K562 (cell line): ENCODE data around the gene NTSR1. TPM values are rescaled to one million over a fixed set of nuclear protein-coding genes. Genes with fewer than 3 reads are reported as not detected.

ENCODE experiments used
- ATAC-seq: fragments of 200-7000 bp; cut with Tn5 transposase; 3 replicates; pipeline ENCODE4 v1.9.1; 2020; ENCODE audit warnings: moderate library complexity
- BruUV-seq: library from RNA; stranded (reverse); fragments of 400-500 nt; replicated peaks from 2 replicates; lab custom pipeline; 2021; lab: Mats Ljungman, UMichigan
- CTCF ChIA-PET: fragments of 300-600 bp; formaldehyde crosslinking; extraction: SDS; loops from one replicate; lab custom pipeline; 2021; ENCODE audit warnings: low intra/inter-chr PET ratio; lab: Yijun Ruan, JAX
- POLR2A ChIA-PET: fragments of 300-600, 350-650 bp; sonication (Branson Sonifier 250); formaldehyde crosslinking; extraction: SDS; loops from one replicate; lab custom pipeline; 2021; ENCODE audit warnings: antibody characterized with exemption, inconsistent platforms; lab: Yijun Ruan, JAX
- DNase-seq, 4 experiments: peaks; one replicate each; pipeline versions ENCODE4 v3.0.0 to v3.0.0-alpha.2; 2011 to 2018; ENCODE audit warnings: low spot score in 3 of 4, mixed read lengths in 3 of 4; ENCODE audit errors: extremely low read depth in 1 of 4
- FAIRE-seq: peaks from 2 replicates; lab custom pipeline; 2011; peaks lifted over from hg19 to GRCh38; lab: Jason Lieb, UNC
- H2AFZ ChIP-seq: 2 replicates; pipeline ENCODE4 v1.6.0; 2011; ENCODE audit warnings: low read depth, low read length, control low read depth, inconsistent platforms
- H3K27ac ChIP-seq: fragments of 200-600 bp; 3 replicates; pipeline ENCODE4 v1.8.0; 2011; ENCODE audit warnings: low read depth, mild to moderate bottlenecking, control low read depth, inconsistent platforms, low read length, moderate library complexity, mixed read lengths; ENCODE audit errors: extremely low read depth
- H3K27me3 ChIP-seq, 2 experiments: fragments of 300-600 bp in 1 of 2; 2 replicates in 1 of 2; 3 replicates in 1 of 2; pipeline versions ENCODE4 v1.6.0 to v1.8.0; 2011; ENCODE audit warnings: inconsistent platforms in 2 of 2, low read length in 2 of 2, mild to moderate bottlenecking in 1 of 2, mixed read lengths in 1 of 2, moderate library complexity in 1 of 2; ENCODE audit not compliant: control insufficient read depth in 2 of 2, insufficient read depth in 2 of 2
- H3K36me3 ChIP-seq: fragments of 300-600 bp; 3 replicates; pipeline ENCODE4 v1.8.0; 2011; ENCODE audit warnings: mild to moderate bottlenecking, low read length, inconsistent platforms; ENCODE audit not compliant: control insufficient read depth, insufficient read depth
- H3K4me1 ChIP-seq, 2 experiments: fragments of 200-600 bp in 1 of 2; replicated peaks in 1 of 2; 2 replicates in 1 of 2; 3 replicates in 1 of 2; pipeline versions ENCODE4 v1.5.1 to v1.8.0; 2011; ENCODE audit warnings: inconsistent platforms in 2 of 2, low read length in 2 of 2, mild to moderate bottlenecking in 1 of 2, mixed read lengths in 1 of 2, moderate library complexity in 1 of 2; ENCODE audit not compliant: control insufficient read depth in 2 of 2, insufficient read depth in 2 of 2
- H3K4me2 ChIP-seq: 2 replicates; pipeline ENCODE4 v1.6.1; 2011; ENCODE audit warnings: low read length, control low read depth, inconsistent platforms, mixed read lengths; ENCODE audit not compliant: insufficient read depth
- H3K4me3 ChIP-seq: fragments of 200-600 bp; sonication (generic), shearing (Covaris generic); 2 replicates; pipeline ENCODE4 v1.5.1; 2016; ENCODE audit warnings: control low read depth, inconsistent platforms
- H3K79me2 ChIP-seq: fragments of 200-600 bp; 3 replicates; pipeline ENCODE4 v1.8.0; 2011; ENCODE audit warnings: low read length, inconsistent platforms; ENCODE audit not compliant: control insufficient read depth, insufficient read depth
- H3K9ac ChIP-seq, 2 experiments: 2 replicates each; pipeline versions ENCODE4 v1.6.0 to v1.6.1; 2011; ENCODE audit warnings: low read depth in 2 of 2, low read length in 2 of 2, control low read depth in 1 of 2, inconsistent platforms in 1 of 2, mild to moderate bottlenecking in 1 of 2, mixed read lengths in 1 of 2; ENCODE audit not compliant: insufficient read depth in 1 of 2
- H3K9me1 ChIP-seq: one replicate; pipeline ENCODE4 v1.6.0; 2011; ENCODE audit warnings: inconsistent platforms, mild to moderate bottlenecking, low read length, moderate library complexity; ENCODE audit not compliant: control insufficient read depth, insufficient read depth
- H3K9me3 ChIP-seq: replicated peaks from 2 replicates; pipeline ENCODE4 v1.5.1; 2011; ENCODE audit warnings: low read depth, low read length, inconsistent platforms; ENCODE audit not compliant: control insufficient read depth, insufficient read depth
- H4K20me1 ChIP-seq: replicated peaks from 2 replicates; pipeline ENCODE4 v1.6.1; 2011; ENCODE audit warnings: low read length, inconsistent platforms, mixed read lengths; ENCODE audit not compliant: control insufficient read depth, insufficient read depth
- BCLAF1 ChIP-seq, 2 experiments: fragments of 450-650 bp in 1 of 2; IDR thresholded peaks; 2 replicates each; pipeline ENCODE4 v1.6.1; 2011 to 2017; ENCODE audit warnings: low read depth in 2 of 2, antibody characterized with exemption in 1 of 2, borderline replicate concordance in 1 of 2, low read length in 1 of 2, mild to moderate bottlenecking in 1 of 2, mixed read lengths in 1 of 2; ENCODE audit not compliant: control insufficient read depth in 1 of 2
- CREB1 ChIP-seq, 2 experiments: sonication (generic) in 1 of 2; formaldehyde crosslinking in 1 of 2; IDR thresholded peaks; 2 replicates each; pipeline versions ENCODE4 v1.6.1 to v1.8.0; 2012 to 2022; ENCODE audit warnings: inconsistent platforms in 1 of 2, mild to moderate bottlenecking in 1 of 2, missing genetic modification reagents in 1 of 2, moderate library complexity in 1 of 2
- IRF2 ChIP-seq: sonication (generic); formaldehyde crosslinking; IDR thresholded peaks from 2 replicates; pipeline ENCODE4 v1.8.1; 2022; ENCODE audit warnings: mild to moderate bottlenecking, missing genetic modification reagents
- RBFOX2 ChIP-seq: fragments of 200-400 bp; formaldehyde crosslinking; IDR thresholded peaks from 2 replicates; pipeline ENCODE4 v1.6.1; 2017; ENCODE audit warnings: low read depth, mild to moderate bottlenecking, low read length, moderate library complexity
- WGBS: fragments of 100-300 bp; shearing (Covaris generic); methylation state at CpG from one replicate; pipeline ENCODE4 v1.1.6; 2016; ENCODE audit warnings: low coverage, mixed read lengths; ENCODE audit not compliant: insufficient coverage; ENCODE audit errors: missing lambda C conversion rate; 5-methylcytosine and 5-hydroxymethylcytosine counted together
- in situ Hi-C: fragments of 300-500 bp; cut with MboI; formaldehyde crosslinking; loops from 4 replicates; pipeline ENCODE4 v1.15.0; 2018; ENCODE audit warnings: inconsistent platforms, mixed read lengths
- intact Hi-C: fragments of 100-400 bp; cut with micrococcal nuclease; formaldehyde crosslinking; loops from 2 replicates; pipeline ENCODE4 v1.14.2; 2022
- polyA plus RNA-seq, 8 experiments: library from polyadenylated mRNA; depleted of rRNA in 4 of 8; stranded (reverse) in 5 of 8; unstranded in 3 of 8; fragments of >200 nt; fragmentation: Nextera tagmentation in 2 of 8; fragmentation: Illumina TruSeq in 1 of 8; extraction: Ambion mirVana in 2 of 8; extraction: Trizol in 1 of 8; gene quantifications; 2 replicates each; pipeline versions ENCODE4 v1.2.1 to v1.2.3, GENCODE V29; 2011 to 2014; ENCODE audit warnings: inconsistent platforms in 1 of 8, missing spikeins in 1 of 8
- total RNA-seq, 7 experiments: library from RNA; depleted of rRNA in 6 of 7; stranded (reverse); fragments of >200 nt in 6 of 7; fragmentation: Illumina TruSeq in 2 of 7; extraction: Trizol in 2 of 7; gene quantifications; 2 replicates each; pipeline versions ENCODE4 v1.2.1 to v1.2.3, GENCODE V29; 2011 to 2021; ENCODE audit warnings: low replicate concordance in 1 of 7
- TF ChIP-seq, protein P1 (sequence below): fragments of 250-450 bp; sonication (Bioruptor Pico); IDR thresholded peaks from 2 replicates; pipeline ENCODE4 v1.8.0; 2022; ENCODE audit warnings: moderate library complexity, mild to moderate bottlenecking, inconsistent platforms
- TF ChIP-seq, protein P2 (sequence below), 2 experiments: fragments of 150-350 bp in 1 of 2; IDR thresholded peaks; 2 replicates each; pipeline ENCODE4 v1.6.1; 2012 to 2016; ENCODE audit warnings: low read depth in 2 of 2, low read length in 2 of 2, mild to moderate bottlenecking in 1 of 2, moderate library complexity in 1 of 2

NTSR1 gene
- total and polyA plus RNA-seq, 9 of the 15 experiments (the other 6 are each of a cell fraction or from before 2014, with no cell fraction given), result 0.04 to 0.40 (median 0.13) TPM; not detected in 3

DNA sequence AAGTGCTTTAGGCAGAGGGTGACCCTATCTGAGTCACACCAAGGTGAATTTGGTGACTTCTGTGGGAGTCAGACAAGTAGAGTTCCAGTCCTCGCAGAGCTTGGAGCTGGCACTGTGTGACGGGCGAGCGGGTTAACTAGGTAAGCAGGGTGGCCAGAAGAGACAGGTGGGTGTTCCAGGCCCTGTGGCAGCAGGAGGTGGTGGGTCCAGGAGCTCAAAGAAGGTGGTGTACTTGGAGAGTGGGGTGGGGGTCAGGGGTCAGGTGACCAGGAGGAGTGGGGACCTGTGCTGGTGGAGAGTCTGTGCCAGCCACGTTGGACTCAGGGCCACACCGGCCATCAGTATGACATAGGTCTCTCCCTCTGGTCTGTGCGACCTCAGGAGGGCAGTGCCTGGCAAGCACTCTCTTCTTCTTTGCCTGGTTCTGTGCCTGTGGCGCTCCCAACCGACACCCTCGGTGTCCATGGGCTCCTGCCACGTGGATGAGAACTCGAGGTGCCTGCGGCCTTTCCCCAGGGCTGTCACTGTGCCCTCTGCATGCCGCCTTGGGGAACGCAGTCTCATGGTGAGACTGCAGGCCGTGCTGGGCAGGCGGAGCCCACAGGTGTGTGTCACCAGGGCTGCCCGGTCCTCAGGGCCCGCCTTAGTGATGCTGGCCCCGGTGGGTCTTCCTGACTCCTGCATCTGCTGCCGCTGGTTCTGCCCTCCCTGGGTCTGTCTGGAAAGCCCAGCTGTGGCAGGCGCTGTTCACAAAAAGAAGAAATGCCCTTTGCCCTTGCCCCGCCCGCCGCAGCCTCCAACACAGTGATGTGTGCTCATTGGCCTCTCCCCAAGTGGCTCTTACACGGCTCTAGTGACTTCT lies 89.3 kb downstream of the NTSR1 start:
- intact Hi-C loops, result no loop called here
- POLR2A ChIA-PET, result interaction anchor here (0.6 kb wide), 1 partner anchor 320 kb away, joined by 3 read pairs; no protein-coding TSS in a partner anchor

More for the DNA sequence above, 89.3 kb downstream of the NTSR1 start:
- Histone ChIP-seq H3K4me2 (no peak overlapping the region), H3K27me3 (no peaks in the 10 kb centered on the region), H2AFZ (no peak overlapping the region), H3K9me1 (no peaks in the 10 kb centered on the region), H3K79me2 (peaks cover 12% of the 10 kb centered on the region; the same call in 2 of the 3 replicates), H4K20me1 (no peaks in the 10 kb centered on the region), H3K4me1 (peaks cover 10 to 63% of the 10 kb centered on the region in 2 experiments; a peak in 4 of 5 replicates), H3K9ac (peak overlapping the region in 1 of 2 experiments; percentile 93; a peak in 3 of 4 replicates), H3K36me3 (peaks cover 39% of the 10 kb centered on the region; the same call in 2 of the 3 replicates), H3K27ac (no peak overlapping the region), H3K9me3 (no peaks in the 10 kb centered on the region), H3K4me3 (no peak overlapping the region)
- BruUV-seq, result no TSS peak
- FAIRE-seq (no peak), ATAC-seq (no peak), DNase-seq (no peak)
- TF ChIP-seq, protein P1, sequence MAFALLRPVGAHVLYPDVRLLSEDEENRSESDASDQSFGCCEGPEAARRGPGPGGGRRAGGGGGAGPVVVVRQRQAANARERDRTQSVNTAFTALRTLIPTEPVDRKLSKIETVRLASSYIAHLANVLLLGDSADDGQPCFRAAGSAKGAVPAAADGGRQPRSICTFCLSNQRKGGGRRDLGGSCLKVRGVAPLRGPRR (CRISPR knock-in tag), result no peak
- TF ChIP-seq RBFOX2 (peak; percentile 43; the same call in 1 of the 2 replicates), CREB1 (IDR thresholded peaks at IDR 0.05) (no peak), CREB1 (CRISPR knock-in tag; IDR thresholded peaks at IDR 0.05) (no peak), IRF2 (CRISPR knock-in tag) (no peak), BCLAF1 (IDR thresholded peaks at IDR 0.05; ENCODE audit: borderline replicate concordance in 1 of 2, control insufficient read depth in 1 of 2, low read depth in 2 of 2, low read length in 1 of 2) (no peak)
- TF ChIP-seq, protein P2, sequence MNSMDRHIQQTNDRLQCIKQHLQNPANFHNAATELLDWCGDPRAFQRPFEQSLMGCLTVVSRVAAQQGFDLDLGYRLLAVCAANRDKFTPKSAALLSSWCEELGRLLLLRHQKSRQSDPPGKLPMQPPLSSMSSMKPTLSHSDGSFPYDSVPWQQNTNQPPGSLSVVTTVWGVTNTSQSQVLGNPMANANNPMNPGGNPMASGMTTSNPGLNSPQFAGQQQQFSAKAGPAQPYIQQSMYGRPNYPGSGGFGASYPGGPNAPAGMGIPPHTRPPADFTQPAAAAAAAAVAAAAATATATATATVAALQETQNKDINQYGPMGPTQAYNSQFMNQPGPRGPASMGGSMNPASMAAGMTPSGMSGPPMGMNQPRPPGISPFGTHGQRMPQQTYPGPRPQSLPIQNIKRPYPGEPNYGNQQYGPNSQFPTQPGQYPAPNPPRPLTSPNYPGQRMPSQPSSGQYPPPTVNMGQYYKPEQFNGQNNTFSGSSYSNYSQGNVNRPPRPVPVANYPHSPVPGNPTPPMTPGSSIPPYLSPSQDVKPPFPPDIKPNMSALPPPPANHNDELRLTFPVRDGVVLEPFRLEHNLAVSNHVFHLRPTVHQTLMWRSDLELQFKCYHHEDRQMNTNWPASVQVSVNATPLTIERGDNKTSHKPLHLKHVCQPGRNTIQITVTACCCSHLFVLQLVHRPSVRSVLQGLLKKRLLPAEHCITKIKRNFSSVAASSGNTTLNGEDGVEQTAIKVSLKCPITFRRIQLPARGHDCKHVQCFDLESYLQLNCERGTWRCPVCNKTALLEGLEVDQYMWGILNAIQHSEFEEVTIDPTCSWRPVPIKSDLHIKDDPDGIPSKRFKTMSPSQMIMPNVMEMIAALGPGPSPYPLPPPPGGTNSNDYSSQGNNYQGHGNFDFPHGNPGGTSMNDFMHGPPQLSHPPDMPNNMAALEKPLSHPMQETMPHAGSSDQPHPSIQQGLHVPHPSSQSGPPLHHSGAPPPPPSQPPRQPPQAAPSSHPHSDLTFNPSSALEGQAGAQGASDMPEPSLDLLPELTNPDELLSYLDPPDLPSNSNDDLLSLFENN (IDR thresholded peaks at IDR 0.05; ENCODE audit: low read depth in 2 of 2, low read length in 2 of 2), result no peak
- CTCF ChIA-PET, result no interaction called here
- in situ Hi-C loops, result no loop called here
- 92% methylated on average over 14 of the region's 26 CpGs for WGBS
